Muscle layer of duodenum (tissue), 2 donors: ENCODE measurements around the gene FRG2B.
"Not testable (repeated sequence)": the region's sequence is repeated elsewhere in the genome, so short reads cannot be mapped to it uniquely, and the experiment has no call there.

ENCODE experiments used
- H3K27ac ChIP-seq: one replicate; pipeline ENCODE4 v1.7.0; 2013; ENCODE audit warnings: mild to moderate bottlenecking, low read length
- H3K27me3 ChIP-seq: one replicate; pipeline ENCODE4 v1.7.0; 2013; ENCODE audit warnings: low read depth, mild to moderate bottlenecking, control low read depth, low read length
- H3K36me3 ChIP-seq, 2 donors: one replicate each; pipeline ENCODE4 v1.7.0; 2013; ENCODE audit warnings: low read length in 2 of 2, control low read depth in 1 of 2, mild to moderate bottlenecking in 1 of 2; ENCODE audit not compliant: insufficient read depth in 2 of 2, control insufficient read depth in 1 of 2
- H3K4me1 ChIP-seq, 2 donors: one replicate each; pipeline ENCODE4 v1.7.0; 2013; ENCODE audit warnings: low read length in 2 of 2, mild to moderate bottlenecking in 2 of 2, control low read depth in 1 of 2, moderate library complexity in 1 of 2; ENCODE audit not compliant: insufficient read depth in 2 of 2, control insufficient read depth in 1 of 2
- H3K4me3 ChIP-seq, 2 donors: one replicate each; pipeline ENCODE4 v1.7.0; 2013; ENCODE audit warnings: low read length in 2 of 2, low read depth in 1 of 2, mild to moderate bottlenecking in 1 of 2
- H3K9me3 ChIP-seq, 2 donors: one replicate each; pipeline ENCODE4 v1.7.0; 2013; ENCODE audit warnings: low read length in 2 of 2, control low read depth in 1 of 2, mild to moderate bottlenecking in 1 of 2; ENCODE audit not compliant: control insufficient read depth in 1 of 2
- donor health status: healthy.

FRG2B gene

DNA sequence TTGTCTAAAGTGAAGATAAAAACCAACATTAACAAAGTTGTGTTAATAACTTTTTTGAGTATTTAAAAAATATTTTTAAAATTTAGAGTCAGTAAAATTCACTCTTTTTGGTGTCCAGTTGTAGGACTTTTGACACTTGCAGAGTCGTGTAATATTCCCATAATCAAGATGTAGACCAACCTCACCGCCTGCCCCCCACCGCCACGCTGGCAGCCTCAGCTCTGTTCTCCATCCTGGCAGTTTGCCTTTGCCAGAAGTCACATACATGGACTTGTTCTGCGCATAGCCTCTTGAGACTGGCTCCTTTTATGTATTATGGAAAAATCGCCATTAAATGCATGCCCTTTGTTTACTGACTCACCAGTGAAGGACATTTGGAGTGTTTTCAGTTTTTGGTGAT, 33.9 kb downstream of the FRG2B start:
- no peak overlapping the region for H3K27ac ChIP-seq
- no peaks in the 10 kb centered on the region for H3K4me1 ChIP-seq
- no peaks in the 10 kb centered on the region for H3K9me3 ChIP-seq
- no peak overlapping the region for H3K4me3 ChIP-seq
- H3K27me3 ChIP-seq = peaks cover 6% of the 10 kb centered on the region
- H3K36me3 ChIP-seq = no peaks in the 10 kb centered on the region

DNA sequence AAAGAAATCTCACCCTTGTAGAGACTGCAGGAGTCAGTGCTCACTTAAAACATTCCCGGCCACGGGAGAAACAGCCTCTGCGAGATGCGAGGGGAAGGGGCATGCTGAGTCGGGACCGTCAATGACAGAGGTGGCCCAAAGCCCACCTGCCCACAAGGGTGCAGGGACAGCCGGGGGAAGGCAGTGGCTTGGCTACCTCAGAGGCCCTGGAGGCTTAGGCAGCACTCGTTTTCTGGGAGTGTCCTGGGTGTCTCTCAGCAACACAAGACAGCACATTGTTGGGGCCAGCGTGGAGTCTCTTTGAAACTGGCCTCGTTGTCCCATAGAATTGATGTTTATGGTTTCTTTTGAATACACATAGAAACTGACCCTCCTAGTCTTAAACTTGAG, 35.6 kb downstream of the FRG2B start:
- Histone ChIP-seq H3K36me3 (no peaks in the 10 kb centered on the region), H3K4me1 (no peaks in the 10 kb centered on the region), H3K9me3 (no peaks in the 10 kb centered on the region), H3K27me3 (peaks cover 6% of the 10 kb centered on the region), H3K27ac (no peak overlapping the region), H3K4me3 (no peak overlapping the region)

DNA sequence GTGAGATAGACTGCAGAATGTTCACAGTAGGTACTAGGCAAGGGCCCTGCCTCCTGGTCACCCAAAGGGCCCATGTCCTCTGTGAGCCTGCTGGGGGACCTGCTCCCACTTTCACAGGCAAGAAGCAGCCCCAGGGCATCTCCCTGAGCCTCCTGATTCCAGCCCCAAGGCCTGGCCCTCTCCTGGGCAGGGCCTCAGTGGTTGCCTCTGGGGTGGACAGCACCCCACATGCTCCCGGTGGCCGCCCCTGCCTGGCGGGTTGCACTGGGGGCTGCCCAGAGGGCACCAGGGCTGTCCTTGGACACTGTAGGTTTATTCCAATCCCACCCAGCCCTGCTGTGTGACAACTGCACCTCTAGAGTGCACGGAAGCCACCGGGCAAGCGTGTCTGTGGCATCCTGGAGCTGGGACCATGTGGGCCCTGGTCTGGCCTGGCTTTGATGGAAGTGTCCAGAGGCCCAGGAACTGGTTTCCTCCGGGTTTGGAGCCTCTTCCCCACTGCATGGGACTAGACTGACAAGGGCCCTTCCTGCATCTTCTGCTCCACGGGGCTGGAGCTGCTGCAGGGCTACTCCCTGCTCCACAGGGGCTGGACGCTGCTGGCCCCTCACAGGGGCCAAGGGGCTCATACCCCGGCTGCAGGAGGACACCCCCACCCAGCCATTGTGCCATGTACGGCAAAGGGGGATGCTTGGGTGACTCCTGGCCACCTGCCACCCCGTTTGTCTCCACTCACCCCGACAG, 36.2 kb downstream of the FRG2B start:
- no peak overlapping the region for H3K27ac ChIP-seq
- no peak overlapping the region for H3K4me3 ChIP-seq
- no peaks in the 10 kb centered on the region for H3K4me1 ChIP-seq
- H3K36me3 ChIP-seq = no peaks in the 10 kb centered on the region
- H3K27me3 ChIP-seq = peaks cover 6% of the 10 kb centered on the region
- no peaks in the 10 kb centered on the region for H3K9me3 ChIP-seq

GRCh38 chr10:133577037-133577436, 49.6 kb downstream of the FRG2B start:
- H3K4me1 ChIP-seq, H3K4me3 ChIP-seq, H3K36me3 ChIP-seq, H3K27ac ChIP-seq, H3K27me3 ChIP-seq: not testable (repeated sequence)
- H3K9me3 ChIP-seq = peaks cover 0 to 18% of the 10 kb centered on the region in 2 donors
